ENCODE measurements around the gene PCDH9.

DNA sequence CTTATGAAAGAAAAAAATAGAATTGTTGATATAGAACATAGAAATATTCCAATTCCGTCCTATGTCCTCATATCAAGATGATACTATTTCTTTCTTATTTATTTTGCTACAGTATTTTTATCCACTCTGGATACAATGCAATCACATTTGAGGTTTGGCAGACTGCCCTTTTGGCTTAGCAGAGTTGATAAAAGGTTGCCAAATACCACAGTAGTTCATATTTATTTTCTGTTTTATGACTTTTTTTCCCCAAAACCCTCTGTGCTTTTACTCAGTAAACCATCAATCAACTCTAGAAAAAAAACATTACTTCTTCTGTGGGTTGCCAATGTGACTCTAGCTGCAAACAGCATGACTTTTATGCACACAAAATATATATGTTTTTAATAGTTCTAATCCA, 424.5 kb downstream of the PCDH9 start:
- no peak for TF ChIP-seq CTCF (conservative IDR thresholded peaks at IDR 0.05; ENCODE audit: low read depth, low read length)
- no peak for TF ChIP-seq EZH2 (IDR thresholded peaks at IDR 0.05; ENCODE audit: borderline replicate concordance, low read depth, low read length, poor library complexity, severe bottlenecking)

Measured in A673 (cell line).